Mesenchymal stem cell (in vitro differentiated cells and primary cell): ENCODE results near the gene ENPP1.

Source experiments
- DNase-seq: peaks from one replicate; pipeline ENCODE4 v3.0.0-alpha.2; 2013
- H2AFZ ChIP-seq: one replicate; pipeline ENCODE4 v1.6.1; 2013; ENCODE audit warnings: low read depth, mild to moderate bottlenecking, control low read depth, inconsistent platforms, low read length, moderate library complexity
- H2AK5ac ChIP-seq: 2 replicates; pipeline ENCODE4 v1.6.1; 2013; ENCODE audit warnings: low read length, moderate library complexity, mild to moderate bottlenecking, inconsistent platforms; ENCODE audit not compliant: severe bottlenecking
- H2BK120ac ChIP-seq: one replicate; pipeline ENCODE4 v1.6.1; 2013; ENCODE audit warnings: low read depth, mild to moderate bottlenecking, inconsistent platforms, low read length, moderate library complexity
- H2BK12ac ChIP-seq, 2 experiments: one replicate each; pipeline ENCODE4 v1.6.1; 2013; ENCODE audit warnings: inconsistent platforms in 2 of 2, low read length in 2 of 2, mild to moderate bottlenecking in 2 of 2, moderate library complexity in 2 of 2, control low read depth in 1 of 2
- H2BK15ac ChIP-seq: one replicate; pipeline ENCODE4 v1.6.1; 2013; ENCODE audit warnings: mild to moderate bottlenecking, low read depth, inconsistent platforms; ENCODE audit not compliant: poor library complexity, severe bottlenecking
- H2BK5ac ChIP-seq: 2 replicates; pipeline ENCODE4 v1.6.1; 2013; ENCODE audit warnings: low read depth, mild to moderate bottlenecking, low read length, control low read depth, inconsistent platforms; ENCODE audit not compliant: poor library complexity, severe bottlenecking
- H3K14ac ChIP-seq, 2 experiments: one replicate each; pipeline ENCODE4 v1.6.1; 2013; ENCODE audit warnings: inconsistent platforms in 2 of 2, low read length in 2 of 2, control low read depth in 1 of 2, mild to moderate bottlenecking in 1 of 2, moderate library complexity in 1 of 2
- H3K18ac ChIP-seq, 2 experiments: one replicate each; pipeline ENCODE4 v1.6.1; 2013; ENCODE audit warnings: inconsistent platforms in 2 of 2, low read length in 2 of 2, control low read depth in 1 of 2, low read depth in 1 of 2, mild to moderate bottlenecking in 1 of 2
- H3K23ac ChIP-seq, 2 experiments: one replicate each; pipeline ENCODE4 v1.6.1; 2013; ENCODE audit warnings: inconsistent platforms in 2 of 2, low read length in 2 of 2, mild to moderate bottlenecking in 2 of 2, moderate library complexity in 2 of 2, control low read depth in 1 of 2
- H3K27ac ChIP-seq: 2 replicates; pipeline ENCODE4 v1.5.1; 2013; ENCODE audit warnings: mild to moderate bottlenecking, moderate library complexity, low read length, control low read depth, inconsistent platforms; ENCODE audit not compliant: poor library complexity, severe bottlenecking
- H3K27me3 ChIP-seq, 2 experiments: 2 replicates each; pipeline versions ENCODE4 v1.6.1 to v1.7.0; 2013; ENCODE audit warnings: low read length in 2 of 2, mild to moderate bottlenecking in 2 of 2, moderate library complexity in 2 of 2, control low read depth in 1 of 2, inconsistent platforms in 1 of 2; ENCODE audit not compliant: control insufficient read depth in 1 of 2, insufficient read depth in 1 of 2
- H3K36me3 ChIP-seq, 2 experiments: 2 replicates each; pipeline versions ENCODE4 v1.6.1 to v1.7.0; 2013; ENCODE audit warnings: low read length in 2 of 2, control low read depth in 1 of 2, inconsistent platforms in 1 of 2, low read depth in 1 of 2, mild to moderate bottlenecking in 1 of 2; ENCODE audit not compliant: insufficient read depth in 2 of 2, control insufficient read depth in 1 of 2
- H3K4ac ChIP-seq, 2 experiments: one replicate each; pipeline ENCODE4 v1.6.1; 2013; ENCODE audit warnings: inconsistent platforms in 2 of 2, low read length in 2 of 2, mild to moderate bottlenecking in 2 of 2, moderate library complexity in 2 of 2, control low read depth in 1 of 2, low read depth in 1 of 2
- H3K4me1 ChIP-seq: 2 replicates; pipeline ENCODE4 v1.6.1; 2013; ENCODE audit warnings: low read depth, low read length, control low read depth; ENCODE audit not compliant: control insufficient read depth, insufficient read depth
- H3K4me2 ChIP-seq: 2 replicates; pipeline ENCODE4 v1.6.1; 2013; ENCODE audit warnings: low read length, mild to moderate bottlenecking, inconsistent platforms; ENCODE audit not compliant: poor library complexity, severe bottlenecking
- H3K4me3 ChIP-seq, 2 experiments: 2 replicates each; pipeline versions ENCODE4 v1.5.1 to v1.7.0; 2013; ENCODE audit warnings: low read length in 2 of 2, mild to moderate bottlenecking in 2 of 2, control low read depth in 1 of 2, low read depth in 1 of 2; ENCODE audit not compliant: insufficient read depth in 1 of 2
- H3K79me1 ChIP-seq: replicated peaks from 2 replicates; pipeline ENCODE4 v1.6.1; 2013; ENCODE audit warnings: mild to moderate bottlenecking, control low read depth, low read length, inconsistent platforms; ENCODE audit not compliant: poor library complexity, severe bottlenecking
- H3K9ac ChIP-seq: 2 replicates; pipeline ENCODE4 v1.7.0; 2013; ENCODE audit warnings: mild to moderate bottlenecking, low read length, moderate library complexity
- H3K9me3 ChIP-seq: 2 replicates; pipeline ENCODE4 v1.7.0; 2013; ENCODE audit warnings: mild to moderate bottlenecking, low read length; ENCODE audit not compliant: control insufficient read depth
- H4K8ac ChIP-seq: one replicate; pipeline ENCODE4 v1.6.1; 2013; ENCODE audit warnings: inconsistent platforms, mild to moderate bottlenecking, low read length, moderate library complexity
- H4K91ac ChIP-seq: one replicate; pipeline ENCODE4 v1.6.1; 2013; ENCODE audit warnings: mild to moderate bottlenecking, low read length, inconsistent platforms
- WGBS: methylation state at CpG from one replicate; pipeline ENCODE4 v1.1.7; 2013; ENCODE audit warnings: mixed read lengths; 5-methylcytosine and 5-hydroxymethylcytosine counted together

ENPP1 gene

DNA sequence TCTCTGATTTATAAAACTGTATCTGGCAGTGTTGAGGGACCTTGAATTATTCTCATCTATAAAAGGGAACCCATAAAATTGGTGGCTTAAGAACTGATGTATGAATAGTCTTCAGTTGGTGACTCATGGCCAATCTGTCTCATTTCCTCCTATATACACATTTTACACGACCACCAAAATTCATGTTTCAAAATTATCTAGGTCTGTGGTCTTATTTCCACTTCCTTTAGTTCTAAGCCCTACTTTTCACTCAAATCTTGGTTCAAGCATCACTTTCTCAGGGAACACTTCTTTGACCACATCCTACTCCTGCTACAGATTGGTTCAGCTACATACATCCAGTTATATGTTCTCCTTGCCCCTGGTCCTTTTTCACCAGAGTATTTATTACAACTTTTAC lies 18.6 kb upstream of the ENPP1 start:
- Histone ChIP-seq H3K14ac (no peak overlapping the region), H3K27me3 (no peaks in the 10 kb centered on the region), H3K4me1 (no peaks in the 10 kb centered on the region), H2AK5ac (no peak overlapping the region), H3K27ac (no peak overlapping the region), H2BK12ac (no peak overlapping the region), H3K4ac (no peak overlapping the region), H4K8ac (no peak overlapping the region), H3K4me3 (no peak overlapping the region), H3K18ac (no peak overlapping the region), H4K91ac (no peak overlapping the region), H3K9me3 (no peaks in the 10 kb centered on the region), H2BK5ac (no peak overlapping the region), H3K9ac (peak overlapping the region; percentile 28), H2BK15ac (no peak overlapping the region), H3K4me2 (no peak overlapping the region), H2BK120ac (no peak overlapping the region), H3K79me1 (no peaks in the 10 kb centered on the region), H2AFZ (no peak overlapping the region), H3K36me3 (no peaks in the 10 kb centered on the region), H3K23ac (no peak overlapping the region)
- WGBS: 0% methylated on average over 1 of the region's 1 CpG
- no peak for DNase-seq

GRCh38 chr6:131791476-131791875 lies 16.3 kb upstream of the ENPP1 start:
- Histone ChIP-seq H3K18ac (no peak overlapping the region), H2BK5ac (no peak overlapping the region), H3K4ac (peak overlapping the region in 1 of 2 experiments; percentile 30), H3K4me2 (no peak overlapping the region), H2BK120ac (no peak overlapping the region), H3K23ac (no peak overlapping the region), H2AK5ac (no peak overlapping the region), H2AFZ (no peak overlapping the region), H2BK12ac (no peak overlapping the region), H3K9me3 (no peaks in the 10 kb centered on the region), H4K8ac (no peak overlapping the region), H3K9ac (no peak overlapping the region), H3K79me1 (no peaks in the 10 kb centered on the region), H3K4me3 (no peak overlapping the region), H3K27ac (no peak overlapping the region), H3K36me3 (no peaks in the 10 kb centered on the region), H3K4me1 (no peaks in the 10 kb centered on the region), H2BK15ac (no peak overlapping the region), H3K14ac (no peak overlapping the region), H3K27me3 (no peaks in the 10 kb centered on the region), H4K91ac (no peak overlapping the region)
- 83% methylated on average over 4 of the region's 5 CpGs for whole genome bisulfite sequencing
- no peak for DNase-seq

DNA sequence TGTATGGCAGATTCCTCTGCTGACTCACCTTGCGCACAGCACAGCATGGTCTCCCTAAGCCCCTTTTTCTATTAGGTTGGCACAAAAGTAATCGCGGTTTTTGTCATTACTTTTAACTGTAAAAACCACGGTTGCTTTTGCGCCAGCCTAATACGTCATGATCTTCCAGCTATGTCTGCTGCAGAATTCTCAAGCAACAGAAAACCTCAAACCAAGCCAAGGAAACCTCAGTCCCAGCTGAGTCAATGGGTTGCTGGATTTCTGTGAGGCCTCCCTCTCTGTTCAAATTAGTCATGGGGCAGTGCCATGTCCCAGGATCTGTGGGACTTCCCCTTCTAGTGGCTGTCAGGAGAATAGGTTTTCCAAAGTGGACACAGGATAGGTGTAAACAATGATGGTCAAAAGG lies 15.7 kb upstream of the ENPP1 start:
- no peak overlapping the region for H3K4me2 ChIP-seq
- no peak overlapping the region for H2BK5ac ChIP-seq
- DNase-seq: peak; percentile 12
- no peak overlapping the region for H4K91ac ChIP-seq
- no peaks in the 10 kb centered on the region for H3K9me3 ChIP-seq
- H3K4me1 ChIP-seq: no peaks in the 10 kb centered on the region
- no peak overlapping the region for H2AK5ac ChIP-seq
- no peaks in the 10 kb centered on the region for H3K27me3 ChIP-seq
- H2BK15ac ChIP-seq: no peak overlapping the region
- WGBS: 90% methylated on average over 6 of the region's 6 CpGs
- H3K79me1 ChIP-seq: no peaks in the 10 kb centered on the region
- no peak overlapping the region for H2BK120ac ChIP-seq
- H2BK12ac ChIP-seq: no peak overlapping the region
- H3K4me3 ChIP-seq: no peak overlapping the region
- H3K23ac ChIP-seq: no peak overlapping the region
- no peak overlapping the region for H2AFZ ChIP-seq
- no peak overlapping the region for H3K18ac ChIP-seq
- H3K9ac ChIP-seq: no peak overlapping the region
- H3K14ac ChIP-seq: no peak overlapping the region
- H3K4ac ChIP-seq: no peak overlapping the region
- H3K27ac ChIP-seq: no peak overlapping the region
- H3K36me3 ChIP-seq: no peaks in the 10 kb centered on the region
- H4K8ac ChIP-seq: no peak overlapping the region

DNA sequence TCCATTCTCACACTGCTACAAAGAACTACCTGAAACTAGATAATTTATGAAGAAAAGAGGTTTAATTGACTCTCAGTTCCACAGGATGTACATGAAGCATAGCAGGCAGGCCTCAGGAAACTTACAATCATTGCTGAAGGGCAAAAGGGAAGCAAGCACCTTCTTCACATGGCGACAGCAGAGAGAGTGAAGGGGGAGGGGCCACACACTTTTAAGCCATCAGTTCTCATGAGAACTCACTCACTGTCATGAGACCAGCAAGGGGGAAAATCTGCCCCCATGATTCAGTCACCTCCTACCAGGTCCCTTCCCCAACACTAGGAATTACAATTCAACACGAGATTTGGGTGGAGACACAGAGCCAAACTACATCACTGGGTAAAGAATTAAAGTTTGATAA lies 12.5 kb upstream of the ENPP1 start:
- Histone ChIP-seq H3K27me3 (no peaks in the 10 kb centered on the region), H2BK15ac (no peak overlapping the region), H2AFZ (no peak overlapping the region), H2BK120ac (no peak overlapping the region), H3K4me1 (no peaks in the 10 kb centered on the region), H2BK5ac (no peak overlapping the region), H3K23ac (no peak overlapping the region), H4K8ac (no peak overlapping the region), H2AK5ac (no peak overlapping the region), H3K9me3 (no peaks in the 10 kb centered on the region), H3K79me1 (no peaks in the 10 kb centered on the region), H3K14ac (no peak overlapping the region), H3K4ac (no peak overlapping the region), H3K27ac (no peak overlapping the region), H3K36me3 (no peaks in the 10 kb centered on the region), H3K18ac (no peak overlapping the region), H4K91ac (no peak overlapping the region), H3K4me2 (no peak overlapping the region), H2BK12ac (no peak overlapping the region), H3K9ac (no peak overlapping the region), H3K4me3 (no peak overlapping the region)
- WGBS: 82% methylated on average over 1 of the region's 2 CpGs
- DNase-seq: no peak
